ENCODE results near the gene LAMC3.

GRCh38 chr9:130989891-130990290 lies 19.1 kb upstream of the LAMC3 start:
- TF ChIP-seq CTCF (IDR thresholded peaks at IDR 0.05): no peak
- TF ChIP-seq EZH2 (IDR thresholded peaks at IDR 0.05): no peak
- TF ChIP-seq EZH2phosphoT487 (IDR thresholded peaks at IDR 0.05): no peak

All from neural progenitor cell (in vitro differentiated cells).